Activated naive CD4-positive, alpha-beta T cell treated with anti-CD3 and anti-CD28 coated beads for 36 hours (primary cell): Measurements from ENCODE around the gene TYMP. TPM values are rescaled to one million over a fixed set of nuclear protein-coding genes. Genes with fewer than 3 reads are reported as not detected.

Experiments
- CTCF ChIA-PET: fragments of 350-600 bp; sonication (Branson Sonifier 250); formaldehyde crosslinking; loops from one replicate; lab custom pipeline; 2021; ENCODE audit warnings: antibody characterized with exemption; lab: Charles Lee
- DNase-seq: peaks from one replicate; pipeline ENCODE4 v3.0.0-alpha.2; 2020
- H3K27ac Mint-ChIP-seq: one replicate; pipeline ENCODE4 v1.8.0; 2021; ENCODE audit warnings: mild to moderate bottlenecking, mixed read lengths
- H3K27me3 Mint-ChIP-seq: one replicate; pipeline ENCODE4 v1.8.0; 2021; ENCODE audit warnings: low read depth, mixed read lengths
- H3K36me3 Mint-ChIP-seq: one replicate; pipeline ENCODE4 v1.8.0; 2021; ENCODE audit warnings: low read depth, mixed read lengths
- H3K4me1 Mint-ChIP-seq: one replicate; pipeline ENCODE4 v1.8.0; 2021; ENCODE audit warnings: low read depth, mixed read lengths
- H3K4me3 Mint-ChIP-seq: one replicate; pipeline ENCODE4 v1.8.0; 2021; ENCODE audit warnings: mild to moderate bottlenecking, moderate library complexity, mixed read lengths
- H3K9me3 Mint-ChIP-seq: one replicate; pipeline ENCODE4 v1.8.0; 2021; ENCODE audit warnings: mixed read lengths
- intact Hi-C: fragments of 100-400 bp; cut with micrococcal nuclease; formaldehyde crosslinking; loops from one replicate; pipeline ENCODE4 v1.15.1; 2023
- total RNA-seq, 2 experiments: library from RNA; stranded (reverse); gene quantifications; one replicate each; pipeline ENCODE4 v1.2.3, GENCODE V29; 2021

TYMP gene
- total RNA-seq, 2 experiments from 2014 or later: 43.7 to 49.6 TPM

DNA sequence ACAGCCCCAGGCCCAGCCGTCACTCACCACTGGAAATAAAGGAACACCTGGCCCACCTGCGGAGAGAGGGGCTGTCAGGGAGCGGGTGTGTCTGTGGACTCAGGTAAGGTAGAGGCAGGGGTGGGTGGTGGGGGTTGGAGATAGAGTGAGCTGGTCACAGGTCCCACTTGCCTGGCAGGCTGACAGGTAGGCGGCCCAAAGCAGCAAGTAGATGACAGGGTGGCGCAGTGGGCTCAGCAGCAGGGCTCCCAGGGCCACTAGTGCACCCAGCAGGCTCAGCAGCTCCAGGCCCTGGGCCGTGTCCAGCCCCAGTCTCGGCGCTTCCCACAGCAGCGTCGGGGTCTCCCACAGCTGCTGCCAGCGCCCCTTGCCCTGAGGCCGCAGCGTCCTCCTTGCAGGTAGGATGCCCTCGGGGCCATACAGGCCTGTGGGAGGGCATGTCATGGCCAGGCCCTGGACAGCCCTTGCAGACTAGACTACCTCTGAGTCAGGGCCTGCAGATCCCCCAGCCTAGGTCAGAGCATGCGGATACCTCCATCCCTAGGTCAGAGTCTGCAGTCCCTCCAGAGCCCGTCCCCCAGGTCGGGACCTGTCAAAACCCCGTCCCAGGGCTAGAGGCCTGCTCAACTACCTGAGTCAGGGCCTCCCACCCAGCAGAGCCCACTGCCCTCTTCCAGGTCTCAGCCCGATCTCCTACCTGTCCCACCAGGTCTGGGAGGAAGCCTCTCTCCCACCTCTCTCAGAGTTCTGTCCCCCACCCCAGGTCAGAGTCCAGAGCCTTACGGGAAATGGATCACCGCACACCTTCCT is 23.0 kb downstream of the TYMP start:
- Mint-ChIP-seq H3K9me3 (no peaks in the 10 kb centered on the region), H3K4me3 (peak overlapping the region; percentile 96), H3K27ac (peak overlapping the region; percentile 89), H3K36me3 (peaks cover 6% of the 10 kb centered on the region), H3K27me3 (no peaks in the 10 kb centered on the region), H3K4me1 (peaks cover 20% of the 10 kb centered on the region)
- intact Hi-C loops: loop anchor here (1.0 to 2.0 kb wide), 2 partner anchors 32 to 38 kb away; partner anchors contain the start of gene SBF1
- DNase-seq: no peak
- CTCF ChIA-PET: interaction anchor here (2.8 kb wide), 1 partner anchor 18 kb away, joined by 22 read pairs; the partner anchor contains the start of gene SCO2

- no peak for DNase-seq
- no peaks in the 10 kb centered on the region for H3K9me3 Mint-ChIP-seq
Observed at GRCh38 chr22:50505776-50506610, 23.8 kb downstream of the TYMP start.

GRCh38 chr22:50505276-50505775 is 24.5 kb downstream of the TYMP start:
- no peak overlapping the region for H3K4me3 Mint-ChIP-seq
- H3K27me3 Mint-ChIP-seq: no peaks in the 10 kb centered on the region
- H3K9me3 Mint-ChIP-seq: no peaks in the 10 kb centered on the region
- peaks cover 6% of the 10 kb centered on the region for H3K36me3 Mint-ChIP-seq
- peaks cover 18% of the 10 kb centered on the region for H3K4me1 Mint-ChIP-seq
- no peak overlapping the region for H3K27ac Mint-ChIP-seq
- CTCF ChIA-PET: no interaction called here
- DNase-seq: no peak
- intact Hi-C loops: no loop called here

More at GRCh38 chr22:50505776-50506610, 23.8 kb downstream of the TYMP start:
- peak overlapping the region; percentile 96 for H3K4me3 Mint-ChIP-seq
- intact Hi-C loops: loop anchor here (2.0 kb wide), 1 partner anchor 31 kb away; the partner anchor contains the start of gene SBF1
- H3K27ac Mint-ChIP-seq: no peak overlapping the region
- CTCF ChIA-PET: no interaction called here
- H3K27me3 Mint-ChIP-seq: no peaks in the 10 kb centered on the region
- H3K36me3 Mint-ChIP-seq: peaks cover 6% of the 10 kb centered on the region
- peaks cover 18% of the 10 kb centered on the region for H3K4me1 Mint-ChIP-seq

DNA sequence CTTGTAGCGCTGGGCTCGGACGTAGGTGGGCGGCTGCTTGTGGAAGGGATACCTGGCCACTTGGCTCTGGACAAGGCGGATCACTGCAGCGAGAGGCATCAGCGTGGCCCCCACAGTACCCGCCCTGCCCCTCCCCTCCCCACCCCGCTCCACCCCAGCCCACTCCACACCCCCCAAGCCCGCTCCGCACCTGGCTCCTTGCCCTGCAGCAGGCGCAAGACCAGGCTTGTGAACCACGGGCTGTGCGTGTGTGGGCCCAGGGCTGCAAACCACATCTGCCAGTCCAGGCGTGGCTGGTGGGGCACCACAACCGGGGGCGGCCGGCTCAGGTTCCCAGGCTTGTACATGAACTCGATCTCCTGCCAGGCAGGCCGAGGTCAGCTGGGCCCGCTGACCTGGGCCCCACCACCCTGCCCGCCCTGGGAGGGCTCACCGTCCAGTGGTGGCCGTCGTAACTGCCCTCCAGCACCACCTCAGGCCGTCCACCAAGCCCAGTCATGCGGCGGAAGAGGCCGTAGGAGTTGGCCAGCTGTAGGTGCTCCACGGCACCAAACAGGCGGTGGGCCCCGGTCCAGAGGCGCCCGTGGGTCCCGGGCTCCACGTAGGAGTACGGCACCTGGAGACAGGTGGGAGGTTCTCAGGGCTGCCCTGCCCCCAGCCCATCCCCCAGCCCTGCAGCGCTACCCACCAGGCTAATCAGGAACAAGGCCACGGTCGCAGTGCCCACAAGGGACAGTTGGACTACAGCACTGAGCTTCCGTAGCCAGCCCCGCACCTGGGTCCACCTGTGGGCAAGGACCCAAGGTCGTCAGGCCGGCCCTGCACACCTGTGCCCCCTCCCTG is 25.2 kb downstream of the TYMP start:
- DNase-seq: no peak
- Mint-ChIP-seq H3K36me3 (peaks cover 6% of the 10 kb centered on the region), H3K4me3 (no peak overlapping the region), H3K4me1 (peaks cover 13% of the 10 kb centered on the region), H3K27ac (no peak overlapping the region), H3K9me3 (no peaks in the 10 kb centered on the region), H3K27me3 (no peaks in the 10 kb centered on the region)
- CTCF ChIA-PET: no interaction called here
- intact Hi-C loops: no loop called here

DNA sequence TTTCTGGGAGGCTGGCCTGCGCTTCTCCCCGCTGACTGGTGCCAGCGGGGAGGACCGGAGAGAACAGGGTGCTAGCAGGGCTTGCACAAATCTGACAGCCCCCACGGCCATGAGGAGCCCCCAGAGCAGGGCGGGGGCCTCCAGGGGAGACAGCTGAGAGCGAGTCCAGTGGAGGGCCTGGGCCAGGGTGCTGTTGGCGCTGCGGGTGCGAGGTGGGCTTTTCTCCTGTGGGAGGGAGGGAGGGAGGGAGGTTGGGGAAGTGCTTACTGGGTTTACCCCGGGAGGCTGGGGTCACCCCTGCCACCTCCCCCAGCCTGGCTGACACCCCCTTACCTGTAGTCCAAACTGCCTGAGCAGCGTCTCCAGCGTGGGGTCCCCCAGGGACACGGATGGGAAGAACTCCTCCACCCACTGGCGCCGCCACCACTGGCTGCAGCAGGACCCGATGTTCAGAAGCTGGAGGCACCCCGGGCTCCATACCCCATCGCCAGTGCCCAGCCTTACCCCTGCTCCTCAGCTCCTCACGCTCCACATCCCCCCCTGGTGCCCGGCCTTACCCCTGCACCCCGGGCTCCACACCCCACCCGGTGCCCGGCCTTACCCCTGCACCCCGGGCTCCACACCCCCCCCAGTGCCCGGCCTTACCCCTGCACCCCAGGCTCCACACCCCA is 26.2 kb downstream of the TYMP start:
- Mint-ChIP-seq H3K27me3 (no peaks in the 10 kb centered on the region), H3K36me3 (peaks cover 6% of the 10 kb centered on the region), H3K9me3 (no peaks in the 10 kb centered on the region), H3K4me1 (peaks cover 4% of the 10 kb centered on the region), H3K4me3 (no peak overlapping the region), H3K27ac (no peak overlapping the region)
- DNase-seq: no peak
- CTCF ChIA-PET: interaction anchor here (1.5 kb wide), 1 partner anchor 22 kb away, joined by 3 read pairs; no protein-coding TSS in a partner anchor
- intact Hi-C loops: no loop called here

- CTCF ChIA-PET: interaction anchor here (1.5 kb wide), 1 partner anchor 23 kb away, joined by 3 read pairs; no protein-coding TSS in a partner anchor
- H3K27ac Mint-ChIP-seq: no peak overlapping the region
Observed at GRCh38 chr22:50502628-50503474, 27.0 kb downstream of the TYMP start.

GRCh38 chr22:50502096-50502495 is 27.7 kb downstream of the TYMP start:
- H3K4me1 Mint-ChIP-seq: peaks cover 4% of the 10 kb centered on the region
- intact Hi-C loops: no loop called here

More at GRCh38 chr22:50502628-50503474, 27.0 kb downstream of the TYMP start:
- peaks cover 4% of the 10 kb centered on the region for H3K36me3 Mint-ChIP-seq
- intact Hi-C loops: no loop called here
- no peak for DNase-seq
- no peaks in the 10 kb centered on the region for H3K27me3 Mint-ChIP-seq
- H3K9me3 Mint-ChIP-seq: no peaks in the 10 kb centered on the region
- no peak overlapping the region for H3K4me3 Mint-ChIP-seq
- peaks cover 4% of the 10 kb centered on the region for H3K4me1 Mint-ChIP-seq

DNA sequence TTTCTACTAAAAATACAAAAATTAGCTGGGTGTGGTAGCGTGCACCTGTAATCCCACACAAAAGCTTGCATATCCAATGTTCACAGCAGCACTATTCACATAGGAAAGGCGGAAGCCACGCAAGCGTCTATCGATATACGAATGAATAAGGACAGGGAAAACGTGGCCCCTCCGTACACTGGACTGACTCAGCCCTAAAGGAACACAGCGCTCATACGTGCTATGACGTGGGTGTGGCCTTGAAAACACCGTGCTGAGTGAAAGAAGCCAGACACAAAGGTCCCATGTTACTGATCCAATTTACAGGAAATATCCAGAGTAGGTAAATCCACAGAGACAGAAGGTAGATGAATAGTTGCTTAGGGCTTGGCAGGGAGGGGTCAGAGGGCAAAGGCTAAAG is 29.4 kb downstream of the TYMP start:
- no peak overlapping the region for H3K4me3 Mint-ChIP-seq
- H3K27ac Mint-ChIP-seq: no peak overlapping the region
- no peaks in the 10 kb centered on the region for H3K9me3 Mint-ChIP-seq
- intact Hi-C loops: no loop called here
- no peaks in the 10 kb centered on the region for H3K27me3 Mint-ChIP-seq
- DNase-seq: no peak
- CTCF ChIA-PET: interaction anchor here (0.6 to 1.5 kb wide), 3 partner anchors 44 to 145 kb away, joined by 3 to 4 read pairs (median 3); no protein-coding TSS in a partner anchor
- no peaks in the 10 kb centered on the region for H3K4me1 Mint-ChIP-seq
- no peaks in the 10 kb centered on the region for H3K36me3 Mint-ChIP-seq

More at GRCh38 chr22:50502096-50502495, 27.7 kb downstream of the TYMP start:
- no peak for DNase-seq
- Mint-ChIP-seq H3K4me3 (no peak overlapping the region), H3K9me3 (no peaks in the 10 kb centered on the region), H3K27me3 (no peaks in the 10 kb centered on the region), H3K36me3 (peaks cover under 1% of the 10 kb centered on the region), H3K27ac (no peak overlapping the region)
- CTCF ChIA-PET: interaction anchor here (1.5 kb wide), 1 partner anchor 45 kb away, joined by 4 read pairs; no protein-coding TSS in a partner anchor

GRCh38 chr22:50498322-50498890 is 31.4 kb downstream of the TYMP start:
- intact Hi-C loops: loop anchor here (1.0 to 5.0 kb wide), 5 partner anchors 24 to 246 kb away; partner anchors contain the start of genes HDAC10, MAPK11 and SBF1
- Mint-ChIP-seq H3K4me3 (no peak overlapping the region), H3K4me1 (no peaks in the 10 kb centered on the region), H3K36me3 (no peaks in the 10 kb centered on the region), H3K27ac (no peak overlapping the region), H3K9me3 (no peaks in the 10 kb centered on the region), H3K27me3 (no peaks in the 10 kb centered on the region)
- DNase-seq: peak; percentile 86
- CTCF ChIA-PET: interaction anchor here (0.9 to 2.9 kb wide), 18 partner anchors 10 to 247 kb away, joined by 3 to 16 read pairs (median 4); partner anchors contain the start of genes HDAC10, LMF2, MIOX and NCAPH2

GRCh38 chr22:50497093-50497492 is 32.7 kb downstream of the TYMP start:
- CTCF ChIA-PET: interaction anchor here (0.6 to 2.9 kb wide), 16 partner anchors 11 to 245 kb away, joined by 3 to 16 read pairs (median 4); partner anchors contain the start of genes CHKB, LMF2, NCAPH2 and SCO2
- no peaks in the 10 kb centered on the region for H3K9me3 Mint-ChIP-seq
- no peaks in the 10 kb centered on the region for H3K4me1 Mint-ChIP-seq
- intact Hi-C loops: loop anchor here (5.0 kb wide), 2 partner anchors 40 to 245 kb away; partner anchors contain the start of gene HDAC10
- H3K4me3 Mint-ChIP-seq: no peak overlapping the region
- DNase-seq: no peak
- H3K36me3 Mint-ChIP-seq: no peaks in the 10 kb centered on the region
- no peaks in the 10 kb centered on the region for H3K27me3 Mint-ChIP-seq
- no peak overlapping the region for H3K27ac Mint-ChIP-seq
